GF-D8 (cell line): ENCODE data around the gene CTNNA2.

Experiments
- DNase-seq: peaks from one replicate; lab custom pipeline; 2025; lab: John Stamatoyannopoulos, UW

Gene CTNNA2

GRCh38 chr2:79857888-79858287 lies 345.0 kb downstream of the CTNNA2 start:
- no peak for DNase-seq

- DNase-seq = no peak
These were observed 347.6 kb downstream of the CTNNA2 start for GRCh38 chr2:79860228-79861058.

GRCh38 chr2:79861059-79861374 lies 348.2 kb downstream of the CTNNA2 start:
- no peak for DNase-seq

GRCh38 chr2:79862756-79863155 lies 349.9 kb downstream of the CTNNA2 start:
- DNase-seq = no peak

- no peak for DNase-seq
These were observed 359.8 kb downstream of the CTNNA2 start for GRCh38 chr2:79872656-79873055.

GRCh38 chr2:79874015-79874414 lies 361.2 kb downstream of the CTNNA2 start:
- DNase-seq = no peak

GRCh38 chr2:79876430-79876829 lies 363.6 kb downstream of the CTNNA2 start:
- no peak for DNase-seq

GRCh38 chr2:79882548-79882947 lies 369.7 kb downstream of the CTNNA2 start:
- no peak for DNase-seq

GRCh38 chr2:79887747-79888374 lies 375.0 kb downstream of the CTNNA2 start:
- DNase-seq = no peak

- no peak for DNase-seq
These were observed 379.3 kb downstream of the CTNNA2 start for GRCh38 chr2:79892123-79892522.

GRCh38 chr2:79899196-79899595 lies 386.3 kb downstream of the CTNNA2 start:
- DNase-seq = no peak

GRCh38 chr2:79901161-79901560 lies 388.3 kb downstream of the CTNNA2 start:
- no peak for DNase-seq

GRCh38 chr2:79903222-79904000 lies 390.6 kb downstream of the CTNNA2 start:
- no peak for DNase-seq

- DNase-seq = no peak
These were observed 393.5 kb downstream of the CTNNA2 start for GRCh38 chr2:79906139-79906890.

GRCh38 chr2:79909521-79909920 lies 396.7 kb downstream of the CTNNA2 start:
- DNase-seq = no peak

- DNase-seq = no peak
These were observed 397.8 kb downstream of the CTNNA2 start for GRCh38 chr2:79910643-79911042.

GRCh38 chr2:79915455-79915854 lies 402.6 kb downstream of the CTNNA2 start:
- DNase-seq = no peak

GRCh38 chr2:79916285-79916684 lies 403.4 kb downstream of the CTNNA2 start:
- DNase-seq = no peak

GRCh38 chr2:79920512-79921076 lies 407.7 kb downstream of the CTNNA2 start:
- DNase-seq = no peak

- DNase-seq = no peak
These were observed 416.8 kb downstream of the CTNNA2 start for GRCh38 chr2:79929624-79930023.

- no peak for DNase-seq
These were observed 422.3 kb downstream of the CTNNA2 start for GRCh38 chr2:79935046-79935732.
